T-helper 1 cell treated with Interleukin-12 subunit alpha and Interleukin-12 subunit beta and Interleukin-4 antibody, amounts not matched to agents 30 μg/mL and 1 μg/mL, for 36 hours (primary cell): Measurements from ENCODE around the gene DUSP10.

Source experiments
- H3K27ac Mint-ChIP-seq: one replicate; pipeline ENCODE4 v1.8.0; 2021; ENCODE audit warnings: mild to moderate bottlenecking, mixed read lengths
- H3K27me3 Mint-ChIP-seq: one replicate; pipeline ENCODE4 v1.8.0; 2021; ENCODE audit warnings: low read depth, mixed read lengths
- H3K36me3 Mint-ChIP-seq: one replicate; pipeline ENCODE4 v1.8.0; 2021; ENCODE audit warnings: low read depth, mixed read lengths
- H3K4me1 Mint-ChIP-seq: one replicate; pipeline ENCODE4 v1.8.0; 2021; ENCODE audit warnings: low read depth, mixed read lengths
- H3K4me3 Mint-ChIP-seq: one replicate; pipeline ENCODE4 v1.8.0; 2021; ENCODE audit warnings: mild to moderate bottlenecking, moderate library complexity, mixed read lengths
- H3K9me3 Mint-ChIP-seq: one replicate; pipeline ENCODE4 v1.8.0; 2021; ENCODE audit warnings: mixed read lengths

Gene DUSP10

GRCh38 chr1:221753828-221754188 lies 11.9 kb upstream of the DUSP10 start:
- Mint-ChIP-seq H3K36me3 (peaks cover 18% of the 10 kb centered on the region), H3K27me3 (no peaks in the 10 kb centered on the region), H3K4me3 (peak overlapping the region; percentile 25), H3K27ac (peak overlapping the region; percentile 7), H3K9me3 (peaks cover 22% of the 10 kb centered on the region), H3K4me1 (peaks cover 50% of the 10 kb centered on the region)

- peaks cover 34% of the 10 kb centered on the region for H3K4me1 Mint-ChIP-seq
- H3K36me3 Mint-ChIP-seq: peaks cover 19% of the 10 kb centered on the region
- H3K9me3 Mint-ChIP-seq: peaks cover 22% of the 10 kb centered on the region
- H3K27ac Mint-ChIP-seq: no peak overlapping the region
- no peak overlapping the region for H3K4me3 Mint-ChIP-seq
- H3K27me3 Mint-ChIP-seq: no peaks in the 10 kb centered on the region
These were observed 9.5 kb upstream of the DUSP10 start for GRCh38 chr1:221751226-221751887.

GRCh38 chr1:221748981-221749380 lies 7.1 kb upstream of the DUSP10 start:
- Mint-ChIP-seq H3K27me3 (no peaks in the 10 kb centered on the region), H3K27ac (no peak overlapping the region), H3K4me1 (peaks cover 20% of the 10 kb centered on the region), H3K36me3 (peaks cover 14% of the 10 kb centered on the region), H3K9me3 (peaks cover 19% of the 10 kb centered on the region), H3K4me3 (no peak overlapping the region)

DNA sequence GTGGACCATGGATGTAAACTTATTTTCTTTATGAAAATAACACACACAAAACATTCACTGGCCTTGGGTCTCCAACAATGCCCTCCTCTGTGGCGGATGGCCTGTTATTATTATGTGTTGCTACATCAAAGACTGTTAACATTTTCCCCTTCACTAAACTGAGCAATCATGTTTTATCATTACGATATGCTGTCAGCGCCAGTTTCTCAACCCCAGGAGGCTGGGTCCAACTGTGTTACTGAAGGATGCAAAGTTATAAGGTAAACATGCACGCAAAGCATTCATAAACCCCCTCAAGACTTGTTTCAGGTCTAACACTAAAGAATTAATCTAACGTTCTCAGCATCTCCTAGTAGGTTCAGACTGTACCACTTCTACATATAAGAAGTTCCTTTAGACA lies 6.0 kb upstream of the DUSP10 start:
- Mint-ChIP-seq H3K27me3 (no peaks in the 10 kb centered on the region), H3K4me1 (peaks cover 21% of the 10 kb centered on the region), H3K36me3 (peaks cover 10% of the 10 kb centered on the region), H3K27ac (no peak overlapping the region), H3K9me3 (peaks cover 11% of the 10 kb centered on the region), H3K4me3 (no peak overlapping the region)

- peak overlapping the region; percentile 87 for H3K27ac Mint-ChIP-seq
- H3K4me1 Mint-ChIP-seq: peaks cover 24% of the 10 kb centered on the region
- H3K36me3 Mint-ChIP-seq: peaks cover 12% of the 10 kb centered on the region
- no peaks in the 10 kb centered on the region for H3K9me3 Mint-ChIP-seq
- H3K27me3 Mint-ChIP-seq: no peaks in the 10 kb centered on the region
- H3K4me3 Mint-ChIP-seq: peak overlapping the region; percentile 83
These were observed 1.7 kb upstream of the DUSP10 start for GRCh38 chr1:221743416-221744208.

DNA sequence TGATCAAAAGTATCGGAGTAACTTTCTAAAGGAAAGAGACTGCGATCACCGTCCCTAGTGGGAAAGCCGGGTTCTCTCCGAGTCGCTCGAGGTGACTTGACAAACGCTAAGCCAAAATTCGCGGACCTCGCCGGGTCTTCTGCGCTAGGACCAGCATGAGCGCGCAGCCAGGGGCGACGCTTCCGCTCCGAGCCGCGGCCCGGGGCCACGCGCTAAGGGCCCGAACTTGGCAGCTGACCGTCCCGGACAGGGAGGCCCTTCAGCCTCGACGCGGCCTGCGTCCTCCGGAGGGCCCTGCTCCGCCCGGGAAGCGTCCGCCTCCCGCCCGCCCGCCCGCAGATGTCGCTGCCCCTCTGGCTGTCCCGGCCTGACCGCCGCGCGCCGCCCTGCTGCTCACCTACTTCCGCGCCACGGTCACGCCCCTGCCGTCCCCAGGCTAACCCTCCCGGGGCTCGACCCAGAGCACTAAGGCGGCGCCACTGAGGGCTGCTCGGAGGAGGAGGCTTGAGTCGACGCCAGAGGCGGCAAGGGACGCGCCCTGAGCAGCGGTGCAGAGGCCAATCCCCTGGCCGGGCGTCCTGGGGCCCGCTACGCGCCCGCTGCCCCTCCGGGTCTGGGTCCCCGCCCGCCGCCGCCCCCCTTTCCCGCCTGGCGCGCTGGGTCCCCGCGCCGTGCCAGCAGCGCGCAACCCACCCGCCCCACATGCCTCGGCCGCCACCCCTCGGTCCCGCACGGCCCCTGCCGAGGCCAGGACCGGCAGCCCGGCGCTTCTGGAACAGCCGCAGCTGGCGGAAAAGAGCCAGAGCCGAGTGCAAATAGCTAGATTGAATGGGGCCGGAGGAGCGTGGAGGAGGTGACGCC lies 896 bp upstream of the DUSP10 start:
- Mint-ChIP-seq H3K9me3 (no peaks in the 10 kb centered on the region), H3K4me1 (peaks cover 30% of the 10 kb centered on the region)

GRCh38 chr1:221740993-221741702 lies 741 bp downstream of the DUSP10 start:
- Mint-ChIP-seq H3K4me3 (no peak overlapping the region), H3K27me3 (no peaks in the 10 kb centered on the region), H3K9me3 (no peaks in the 10 kb centered on the region), H3K27ac (no peak overlapping the region), H3K4me1 (peaks cover 41% of the 10 kb centered on the region), H3K36me3 (peaks cover 32% of the 10 kb centered on the region)

More for the DNA sequence above, 896 bp upstream of the DUSP10 start:
- H3K4me3 Mint-ChIP-seq: peak overlapping the region; percentile 83
- H3K36me3 Mint-ChIP-seq: peaks cover 19% of the 10 kb centered on the region
- H3K27ac Mint-ChIP-seq: peak overlapping the region; percentile 87
- H3K27me3 Mint-ChIP-seq: no peaks in the 10 kb centered on the region

DNA sequence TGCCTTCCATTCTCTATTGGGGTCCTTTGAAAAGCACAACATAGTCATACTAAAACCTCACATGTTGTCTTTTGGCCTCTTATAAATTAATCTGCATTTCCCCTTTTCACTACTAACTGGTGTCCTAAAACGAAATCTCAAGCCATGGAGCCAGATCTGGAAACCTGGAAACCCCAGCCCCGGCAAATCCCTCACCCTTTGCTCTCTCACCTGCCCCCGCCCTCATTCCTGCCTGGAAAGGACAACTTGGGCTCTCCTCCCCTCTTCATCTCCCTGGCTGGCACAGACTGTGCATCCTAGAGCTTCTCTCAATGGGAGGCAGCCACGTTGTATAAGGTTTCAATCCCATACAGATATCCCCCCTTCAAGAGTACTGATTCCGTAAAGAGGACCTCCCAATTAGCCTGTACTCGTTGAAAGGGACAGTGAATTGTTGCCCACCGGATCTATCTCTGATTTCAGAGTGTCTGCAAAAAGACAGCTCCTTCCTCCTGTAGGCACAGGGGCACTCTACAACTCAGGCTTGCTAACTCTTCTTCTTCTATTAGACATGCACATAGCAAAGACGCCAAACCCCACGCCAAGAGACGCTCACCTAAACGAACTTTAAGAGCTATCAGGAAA lies 1.4 kb downstream of the DUSP10 start:
- Mint-ChIP-seq H3K4me3 (no peak overlapping the region), H3K4me1 (peaks cover 47% of the 10 kb centered on the region), H3K27ac (no peak overlapping the region), H3K36me3 (peaks cover 39% of the 10 kb centered on the region), H3K9me3 (no peaks in the 10 kb centered on the region), H3K27me3 (no peaks in the 10 kb centered on the region)

DNA sequence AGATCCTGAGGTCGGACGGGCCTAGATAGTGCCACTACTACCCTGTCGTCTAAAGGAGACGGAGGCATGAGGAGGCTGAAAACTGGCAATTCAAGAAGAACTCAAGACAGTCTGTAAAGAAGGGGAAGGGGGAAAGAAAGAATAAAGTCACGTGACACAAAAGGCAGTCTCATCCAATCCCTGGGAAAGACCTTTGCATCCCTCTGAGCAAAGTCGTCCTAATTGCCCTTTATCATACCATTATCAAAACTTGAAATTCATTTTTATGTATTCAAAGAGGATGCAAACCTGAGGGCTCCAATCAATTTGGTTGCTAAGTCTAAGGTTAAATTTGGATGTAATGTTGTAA lies 2.2 kb downstream of the DUSP10 start:
- no peak overlapping the region for H3K27ac Mint-ChIP-seq
- H3K9me3 Mint-ChIP-seq: no peaks in the 10 kb centered on the region
- peak overlapping the region; percentile 49 for H3K4me3 Mint-ChIP-seq
- H3K4me1 Mint-ChIP-seq: peaks cover 51% of the 10 kb centered on the region
- no peaks in the 10 kb centered on the region for H3K27me3 Mint-ChIP-seq
- peaks cover 42% of the 10 kb centered on the region for H3K36me3 Mint-ChIP-seq

DNA sequence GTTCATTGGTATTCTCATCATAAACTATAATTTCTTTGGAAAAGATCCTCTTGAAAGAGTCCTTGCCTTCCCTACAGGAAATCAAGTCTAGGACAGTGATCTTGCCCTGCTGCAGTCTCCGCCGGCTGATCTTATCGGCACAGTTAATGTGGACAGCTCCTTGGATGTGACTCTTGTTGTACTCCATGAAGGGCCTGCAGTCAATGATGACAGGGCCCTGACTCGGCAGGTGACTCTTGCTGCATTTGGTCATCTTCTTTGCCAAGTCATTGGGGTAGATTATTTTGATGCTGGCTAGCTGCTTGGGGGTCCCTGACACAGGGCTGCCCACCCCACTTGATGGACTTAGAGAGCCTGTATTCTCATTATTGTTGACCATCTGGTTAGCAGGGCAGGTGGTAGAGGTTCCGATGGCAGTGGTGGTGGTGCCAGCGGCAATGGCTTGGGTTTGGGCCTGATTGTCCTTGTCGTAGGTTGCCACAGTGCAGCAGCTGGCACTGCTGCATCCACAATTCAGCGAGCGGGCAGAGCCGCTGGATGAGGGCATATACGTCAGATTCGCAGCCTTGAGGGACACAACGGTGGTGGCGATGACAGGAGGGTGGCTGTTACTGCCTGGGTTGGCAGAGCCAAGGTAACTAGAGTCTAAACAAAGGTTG lies 2.7 kb downstream of the DUSP10 start:
- Mint-ChIP-seq H3K36me3 (peaks cover 44% of the 10 kb centered on the region), H3K9me3 (no peaks in the 10 kb centered on the region), H3K27me3 (no peaks in the 10 kb centered on the region), H3K27ac (no peak overlapping the region), H3K4me3 (peak overlapping the region; percentile 49), H3K4me1 (peaks cover 56% of the 10 kb centered on the region)

GRCh38 chr1:221736714-221737113 lies 5.2 kb downstream of the DUSP10 start:
- peaks cover 57% of the 10 kb centered on the region for H3K36me3 Mint-ChIP-seq
- peaks cover 64% of the 10 kb centered on the region for H3K4me1 Mint-ChIP-seq

GRCh38 chr1:221735999-221736398 lies 5.9 kb downstream of the DUSP10 start:
- Mint-ChIP-seq H3K36me3 (peaks cover 58% of the 10 kb centered on the region), H3K27me3 (no peaks in the 10 kb centered on the region), H3K27ac (no peak overlapping the region), H3K4me1 (peaks cover 64% of the 10 kb centered on the region), H3K4me3 (peak overlapping the region; percentile 25), H3K9me3 (no peaks in the 10 kb centered on the region)

More at GRCh38 chr1:221736714-221737113, 5.2 kb downstream of the DUSP10 start:
- Mint-ChIP-seq H3K27me3 (no peaks in the 10 kb centered on the region), H3K4me3 (no peak overlapping the region), H3K27ac (no peak overlapping the region), H3K9me3 (no peaks in the 10 kb centered on the region)

GRCh38 chr1:221734187-221734586 lies 7.7 kb downstream of the DUSP10 start:
- H3K4me1 Mint-ChIP-seq: peaks cover 71% of the 10 kb centered on the region
- H3K9me3 Mint-ChIP-seq: no peaks in the 10 kb centered on the region
- H3K27me3 Mint-ChIP-seq: no peaks in the 10 kb centered on the region
- no peak overlapping the region for H3K27ac Mint-ChIP-seq
- no peak overlapping the region for H3K4me3 Mint-ChIP-seq
- peaks cover 58% of the 10 kb centered on the region for H3K36me3 Mint-ChIP-seq
